ENCODE measurements around the gene LAGE3. TPM values are rescaled to one million over a fixed set of nuclear protein-coding genes. Genes with fewer than 3 reads are reported as not detected.

The LAGE3 gene
- total RNA-seq, 1 donor from 2014 or later: 8.8 TPM

- TF ChIP-seq CTCF (IDR thresholded peaks at IDR 0.05; ENCODE audit: partially characterized antibody, unreplicated experiment): no peak
- no peak overlapping the region for H3K27ac Mint-ChIP-seq (ENCODE audit: unreplicated experiment)
- no peaks in the 10 kb centered on the region for H3K27me3 Mint-ChIP-seq (ENCODE audit: unreplicated experiment)
- no peaks in the 10 kb centered on the region for H3K4me1 Mint-ChIP-seq (ENCODE audit: low read depth, unreplicated experiment)
- no peaks in the 10 kb centered on the region for H3K36me3 Mint-ChIP-seq (ENCODE audit: unreplicated experiment)
- peak overlapping the region; percentile 46 for H3K4me3 Mint-ChIP-seq (ENCODE audit: unreplicated experiment)
- no peak for DNase-seq
- H3K9me3 Mint-ChIP-seq (ENCODE audit: unreplicated experiment): peaks cover 4% of the 10 kb centered on the region
Measured at GRCh38 chrX:154485150-154486051, 6.3 kb upstream of the LAGE3 start.

- H3K4me1 Mint-ChIP-seq (ENCODE audit: low read depth, unreplicated experiment): no peaks in the 10 kb centered on the region
- H3K27me3 Mint-ChIP-seq (ENCODE audit: unreplicated experiment): peaks cover 1% of the 10 kb centered on the region
- no peaks in the 10 kb centered on the region for H3K36me3 Mint-ChIP-seq (ENCODE audit: unreplicated experiment)
- no peak for DNase-seq
- no peak for TF ChIP-seq CTCF (IDR thresholded peaks at IDR 0.05; ENCODE audit: partially characterized antibody, unreplicated experiment)
- H3K27ac Mint-ChIP-seq (ENCODE audit: unreplicated experiment): no peak overlapping the region
- no peak overlapping the region for H3K4me3 Mint-ChIP-seq (ENCODE audit: unreplicated experiment)
- H3K9me3 Mint-ChIP-seq (ENCODE audit: unreplicated experiment): peaks cover under 1% of the 10 kb centered on the region
Measured at GRCh38 chrX:154484255-154485149, 5.4 kb upstream of the LAGE3 start.

- H3K27me3 Mint-ChIP-seq (ENCODE audit: unreplicated experiment): peaks cover 3% of the 10 kb centered on the region
- H3K4me3 Mint-ChIP-seq (ENCODE audit: unreplicated experiment): peak overlapping the region; percentile 38
- H3K36me3 Mint-ChIP-seq (ENCODE audit: unreplicated experiment): no peaks in the 10 kb centered on the region
- no peak for DNase-seq
- H3K27ac Mint-ChIP-seq (ENCODE audit: unreplicated experiment): no peak overlapping the region
- no peak for TF ChIP-seq CTCF (IDR thresholded peaks at IDR 0.05; ENCODE audit: partially characterized antibody, unreplicated experiment)
- H3K9me3 Mint-ChIP-seq (ENCODE audit: unreplicated experiment): no peaks in the 10 kb centered on the region
- H3K4me1 Mint-ChIP-seq (ENCODE audit: low read depth, unreplicated experiment): no peaks in the 10 kb centered on the region
Measured at GRCh38 chrX:154483325-154483724, 4.2 kb upstream of the LAGE3 start.

- H3K9me3 Mint-ChIP-seq (ENCODE audit: unreplicated experiment): no peaks in the 10 kb centered on the region
- no peak for DNase-seq
- TF ChIP-seq CTCF (IDR thresholded peaks at IDR 0.05; ENCODE audit: partially characterized antibody, unreplicated experiment): no peak
- H3K36me3 Mint-ChIP-seq (ENCODE audit: unreplicated experiment): no peaks in the 10 kb centered on the region
- H3K27ac Mint-ChIP-seq (ENCODE audit: unreplicated experiment): no peak overlapping the region
- H3K4me1 Mint-ChIP-seq (ENCODE audit: low read depth, unreplicated experiment): no peaks in the 10 kb centered on the region
- H3K27me3 Mint-ChIP-seq (ENCODE audit: unreplicated experiment): peaks cover 3% of the 10 kb centered on the region
- H3K4me3 Mint-ChIP-seq (ENCODE audit: unreplicated experiment): no peak overlapping the region
Measured at GRCh38 chrX:154482786-154483185, 3.7 kb upstream of the LAGE3 start.

All from glutamatergic neuron (in vitro differentiated cells).